ENCODE data around the gene APOM.

The APOM gene

DNA sequence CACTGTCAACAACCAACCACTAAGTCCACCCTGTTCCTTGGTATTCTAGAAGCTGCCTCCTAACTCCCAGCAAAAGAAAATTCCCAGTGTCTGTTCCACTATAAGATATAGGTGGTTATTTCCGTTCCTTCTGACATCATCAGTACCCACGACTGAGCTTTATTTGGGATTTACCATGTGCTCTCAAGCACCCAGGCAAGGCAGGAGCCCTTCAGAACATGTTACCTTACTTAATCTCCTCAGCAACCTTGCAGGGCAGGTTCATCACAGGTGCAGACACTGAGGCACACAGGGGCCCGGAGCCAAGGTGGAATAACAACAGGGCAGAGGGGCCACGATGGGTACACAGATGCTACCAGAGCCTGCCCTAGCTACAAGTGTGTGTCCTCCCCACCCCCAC lies 36.7 kb downstream of the APOM start:
- Histone ChIP-seq H3K9ac (ENCODE audit: low read length) (no peak overlapping the region), H3K4me3 (ENCODE audit: low read length) (no peak overlapping the region), H3K27me3 (ENCODE audit: control insufficient read depth, insufficient read depth, low read length) (no peaks in the 10 kb centered on the region), H3K36me3 (ENCODE audit: control insufficient read depth, insufficient read depth, low read length) (peaks cover 24% of the 10 kb centered on the region), H3K4me1 (ENCODE audit: control insufficient read depth, insufficient read depth, low read length) (peaks cover 21% of the 10 kb centered on the region), H3K9me3 (ENCODE audit: control insufficient read depth, low read length) (no peaks in the 10 kb centered on the region)

DNA sequence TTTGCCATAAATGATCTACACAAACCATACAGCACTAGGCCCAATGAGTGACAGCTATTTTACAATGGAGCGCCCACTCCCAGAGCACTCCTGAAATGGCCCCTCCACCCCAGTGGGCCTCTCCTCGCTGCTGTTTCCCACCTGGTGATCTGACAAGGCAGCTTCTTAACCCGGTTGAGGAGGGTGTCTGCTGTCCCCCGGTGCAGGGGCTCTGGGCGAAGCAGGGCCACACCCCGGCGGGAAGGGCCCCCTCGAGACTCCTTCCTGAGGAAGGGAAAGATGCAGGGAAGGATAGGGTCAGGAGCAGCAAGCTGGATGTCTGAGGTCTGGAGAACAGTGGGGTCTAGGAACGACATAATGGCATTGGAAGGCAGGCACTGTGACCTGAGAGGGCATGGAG lies 37.2 kb downstream of the APOM start:
- Histone ChIP-seq H3K4me3 (ENCODE audit: low read length) (no peak overlapping the region), H3K36me3 (ENCODE audit: control insufficient read depth, insufficient read depth, low read length) (peaks cover 23% of the 10 kb centered on the region), H3K9ac (ENCODE audit: low read length) (no peak overlapping the region), H3K27me3 (ENCODE audit: control insufficient read depth, insufficient read depth, low read length) (no peaks in the 10 kb centered on the region), H3K4me1 (ENCODE audit: control insufficient read depth, insufficient read depth, low read length) (peaks cover 21% of the 10 kb centered on the region), H3K9me3 (ENCODE audit: control insufficient read depth, low read length) (no peaks in the 10 kb centered on the region)

DNA sequence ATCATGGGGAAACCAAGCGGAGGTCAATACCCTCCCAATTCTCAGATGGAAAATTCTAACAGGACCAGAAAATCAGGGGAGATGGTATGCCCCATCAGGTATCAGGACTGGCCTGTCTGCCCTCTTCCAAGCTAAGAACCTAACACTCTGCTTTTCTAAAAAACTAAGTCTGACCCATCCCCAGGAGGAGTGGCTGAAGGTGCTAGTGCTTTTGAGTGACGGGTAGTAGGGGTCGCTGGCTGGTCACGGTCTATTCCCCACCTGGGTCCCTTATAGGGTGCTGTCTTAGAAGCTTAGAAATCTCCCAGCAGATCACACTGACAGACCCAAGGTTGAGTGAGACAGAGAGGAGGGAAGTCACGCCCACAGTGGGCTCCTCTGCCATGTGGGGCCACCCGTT lies 37.8 kb downstream of the APOM start:
- H3K36me3 ChIP-seq (ENCODE audit: control insufficient read depth, insufficient read depth, low read length) = peaks cover 16% of the 10 kb centered on the region
- H3K4me1 ChIP-seq (ENCODE audit: control insufficient read depth, insufficient read depth, low read length) = peaks cover 21% of the 10 kb centered on the region
- H3K9me3 ChIP-seq (ENCODE audit: control insufficient read depth, low read length) = no peaks in the 10 kb centered on the region
- H3K4me3 ChIP-seq (ENCODE audit: low read length) = no peak overlapping the region
- H3K9ac ChIP-seq (ENCODE audit: low read length) = no peak overlapping the region
- no peaks in the 10 kb centered on the region for H3K27me3 ChIP-seq (ENCODE audit: control insufficient read depth, insufficient read depth, low read length)

DNA sequence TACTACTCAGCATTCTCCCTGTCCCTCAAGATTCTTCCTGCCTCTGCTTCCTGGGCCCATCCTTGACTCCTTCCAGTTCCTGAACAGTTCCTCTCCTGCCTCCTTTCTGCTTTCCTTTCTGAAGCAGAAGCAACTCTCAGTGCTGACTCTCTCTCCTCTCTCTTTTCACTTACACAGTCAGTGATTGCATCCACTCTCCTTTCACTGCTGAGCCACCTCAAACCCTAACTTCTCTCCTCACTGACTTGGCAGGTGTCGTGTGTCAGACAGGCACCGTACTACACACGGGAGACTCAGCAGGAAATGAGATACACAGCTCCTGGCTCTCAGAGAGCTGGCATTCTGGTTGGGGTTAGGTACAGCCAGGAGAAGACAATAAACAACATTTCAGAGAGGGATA lies 41.9 kb downstream of the APOM start:
- Histone ChIP-seq H3K27me3 (ENCODE audit: control insufficient read depth, insufficient read depth, low read length) (no peaks in the 10 kb centered on the region), H3K9ac (ENCODE audit: low read length) (no peak overlapping the region), H3K9me3 (ENCODE audit: control insufficient read depth, low read length) (no peaks in the 10 kb centered on the region), H3K36me3 (ENCODE audit: control insufficient read depth, insufficient read depth, low read length) (no peaks in the 10 kb centered on the region), H3K4me1 (ENCODE audit: control insufficient read depth, insufficient read depth, low read length) (peaks cover 11% of the 10 kb centered on the region), H3K4me3 (ENCODE audit: low read length) (no peak overlapping the region)

DNA sequence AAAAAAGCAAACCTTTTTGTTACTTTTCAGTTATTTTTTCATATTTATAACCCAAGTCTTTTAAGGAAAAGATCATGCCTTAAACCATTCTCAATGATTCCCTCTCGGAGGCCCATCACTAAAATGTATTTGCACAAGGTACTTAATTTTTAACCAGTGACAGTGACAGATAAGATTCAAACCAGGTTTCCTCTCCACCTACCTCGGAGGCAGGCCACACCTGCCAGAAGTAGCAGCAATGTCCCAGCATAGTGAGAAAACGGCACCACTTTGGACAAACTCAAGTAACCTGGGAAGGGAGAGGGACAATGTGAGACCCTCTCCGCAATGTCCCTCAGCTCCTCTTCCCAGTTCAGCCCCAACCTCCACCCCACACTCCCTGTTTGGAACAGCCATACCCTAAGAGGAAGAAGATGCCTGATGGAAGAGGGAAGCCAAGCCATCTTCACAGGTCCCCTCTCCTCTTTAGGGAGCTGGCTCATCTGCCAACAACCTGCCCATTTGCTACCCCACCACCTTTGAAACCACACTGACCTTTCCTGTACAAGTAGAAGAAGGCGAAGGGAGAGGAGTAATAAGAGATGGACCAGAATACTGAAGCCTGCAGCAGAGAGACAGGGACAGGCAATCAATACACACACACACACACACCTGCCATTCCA lies 45.2 kb downstream of the APOM start:
- no peaks in the 10 kb centered on the region for H3K36me3 ChIP-seq (ENCODE audit: control insufficient read depth, insufficient read depth, low read length)
- H3K27me3 ChIP-seq (ENCODE audit: control insufficient read depth, insufficient read depth, low read length) = no peaks in the 10 kb centered on the region
- peaks cover 18% of the 10 kb centered on the region for H3K4me1 ChIP-seq (ENCODE audit: control insufficient read depth, insufficient read depth, low read length)
- H3K4me3 ChIP-seq (ENCODE audit: low read length) = no peak overlapping the region
- H3K9ac ChIP-seq (ENCODE audit: low read length) = no peak overlapping the region
- no peaks in the 10 kb centered on the region for H3K9me3 ChIP-seq (ENCODE audit: control insufficient read depth, low read length)

DNA sequence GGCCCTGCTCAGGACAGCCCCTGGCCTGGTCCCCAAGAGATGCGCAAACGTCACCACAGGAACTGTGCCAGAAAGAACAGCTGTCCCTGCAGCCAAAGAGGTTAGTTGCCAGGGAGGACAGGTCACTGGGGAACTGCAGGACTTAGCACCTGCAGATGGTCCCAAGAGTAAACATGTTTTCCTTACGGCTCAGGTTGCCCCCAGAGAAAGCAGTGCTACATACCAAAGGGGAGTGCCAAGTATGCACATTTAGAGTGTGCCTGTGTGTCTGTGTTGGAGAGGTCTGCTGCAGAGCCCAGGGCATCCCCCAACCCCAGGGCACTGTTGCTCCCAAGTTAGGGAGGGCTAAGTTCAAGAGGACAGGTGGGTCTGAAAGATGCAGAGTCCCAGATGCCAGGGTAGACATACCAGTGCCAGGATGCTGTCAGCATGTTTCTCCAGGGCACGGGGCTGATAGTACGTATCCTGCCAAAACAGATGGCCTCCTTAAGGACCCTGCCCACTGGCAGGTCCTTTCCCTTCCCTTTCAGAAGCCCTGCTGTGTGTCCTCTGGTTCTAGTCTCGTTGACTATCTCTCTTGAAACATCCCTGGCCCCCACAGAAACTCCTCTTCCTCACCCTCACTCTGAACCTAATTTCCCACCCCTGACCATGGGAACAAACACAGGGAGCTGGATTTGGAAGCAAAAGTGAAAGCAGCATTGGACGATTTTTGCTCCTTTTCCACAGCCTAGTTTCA lies 46.1 kb downstream of the APOM start:
- Histone ChIP-seq H3K4me3 (ENCODE audit: low read length) (peak overlapping the region; percentile 47), H3K27me3 (ENCODE audit: control insufficient read depth, insufficient read depth, low read length) (no peaks in the 10 kb centered on the region), H3K4me1 (ENCODE audit: control insufficient read depth, insufficient read depth, low read length) (peaks cover 18% of the 10 kb centered on the region), H3K9me3 (ENCODE audit: control insufficient read depth, low read length) (no peaks in the 10 kb centered on the region), H3K36me3 (ENCODE audit: control insufficient read depth, insufficient read depth, low read length) (no peaks in the 10 kb centered on the region), H3K9ac (ENCODE audit: low read length) (peak overlapping the region; percentile 82)

DNA sequence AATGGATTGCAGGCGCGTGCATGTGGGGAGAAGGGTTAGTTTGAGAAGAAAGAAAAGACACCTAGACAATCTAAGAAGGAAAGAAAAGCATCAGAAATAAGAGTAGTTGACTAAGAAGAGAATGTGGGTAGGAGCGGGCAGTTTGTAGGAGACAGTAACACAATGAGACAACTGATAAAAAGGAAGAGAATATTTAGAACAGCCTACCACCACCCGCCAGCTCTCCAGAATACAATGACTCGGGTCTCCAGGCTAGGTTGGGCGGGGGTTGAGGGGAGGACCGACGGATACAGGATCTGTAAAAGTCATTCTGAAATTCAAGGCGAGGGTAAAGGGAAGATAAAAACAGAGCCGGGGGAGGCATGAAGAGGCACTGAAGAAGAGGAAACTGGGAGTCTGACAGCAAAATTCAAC lies 46.7 kb downstream of the APOM start:
- no peaks in the 10 kb centered on the region for H3K9me3 ChIP-seq (ENCODE audit: control insufficient read depth, low read length)
- peak overlapping the region; percentile 47 for H3K4me3 ChIP-seq (ENCODE audit: low read length)
- peaks cover 18% of the 10 kb centered on the region for H3K4me1 ChIP-seq (ENCODE audit: control insufficient read depth, insufficient read depth, low read length)
- peak overlapping the region; percentile 82 for H3K9ac ChIP-seq (ENCODE audit: low read length)
- no peaks in the 10 kb centered on the region for H3K27me3 ChIP-seq (ENCODE audit: control insufficient read depth, insufficient read depth, low read length)
- no peaks in the 10 kb centered on the region for H3K36me3 ChIP-seq (ENCODE audit: control insufficient read depth, insufficient read depth, low read length)

DNA sequence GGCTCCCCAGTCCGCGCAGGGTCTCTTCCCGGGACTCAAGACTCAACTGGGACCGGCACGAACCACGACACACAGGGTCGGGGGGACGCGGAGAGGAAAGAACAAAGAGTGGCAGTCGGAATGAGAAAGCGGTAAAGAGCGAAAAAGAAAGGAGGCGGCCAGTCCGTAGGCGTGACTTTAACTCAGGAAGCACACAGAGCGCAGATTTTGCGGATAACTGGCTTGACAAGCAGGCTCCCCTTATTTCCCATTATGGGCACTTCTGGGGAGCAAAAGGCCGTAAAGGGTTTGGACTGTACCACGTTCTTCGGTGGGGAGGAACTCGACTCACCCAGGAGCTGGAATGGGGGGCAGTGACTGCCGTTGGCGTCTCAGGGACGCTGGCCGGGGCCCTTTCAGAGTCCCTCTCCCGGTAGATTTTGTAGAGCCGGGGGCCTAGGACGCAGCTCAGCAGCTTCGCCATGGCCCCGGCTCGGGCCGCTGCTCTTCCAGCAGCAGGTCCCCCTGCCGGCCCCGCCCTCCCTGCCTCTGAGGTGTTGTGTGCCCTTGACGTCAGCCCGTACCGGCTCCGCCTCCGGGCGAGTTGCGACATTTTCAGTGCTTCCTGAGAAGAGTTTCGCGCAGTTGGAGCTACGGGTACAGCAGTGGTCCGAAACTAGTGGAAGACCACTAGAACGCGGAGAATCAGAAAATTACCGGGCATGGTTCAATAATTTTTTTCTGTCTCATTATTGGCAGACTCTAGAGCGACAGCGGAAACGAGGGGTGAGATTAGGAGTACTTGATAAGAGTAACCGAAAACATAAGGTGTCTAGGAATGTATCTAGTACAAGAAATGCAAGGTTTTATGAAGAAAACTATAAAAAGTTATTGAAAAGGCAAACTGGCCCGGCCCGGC lies 47.4 kb downstream of the APOM start, which contains the start of gene ABHD16A:
Gene ABHD16A, minus strand, starts transcription at position 506 of the 898 bp plus-strand sequence. Its CDS starts 43 bp downstream, at position 463.
- H3K36me3 ChIP-seq (ENCODE audit: control insufficient read depth, insufficient read depth, low read length) = no peaks in the 10 kb centered on the region
- no peaks in the 10 kb centered on the region for H3K27me3 ChIP-seq (ENCODE audit: control insufficient read depth, insufficient read depth, low read length)
- H3K9me3 ChIP-seq (ENCODE audit: control insufficient read depth, low read length) = no peaks in the 10 kb centered on the region
- H3K4me3 ChIP-seq (ENCODE audit: low read length) = peak within 1 kb of the TSS; percentile 47
- H3K4me1 ChIP-seq (ENCODE audit: control insufficient read depth, insufficient read depth, low read length) = peaks cover 18% of the 10 kb centered on the region
- H3K9ac ChIP-seq (ENCODE audit: low read length) = peak within 1 kb of the TSS; percentile 82

DNA sequence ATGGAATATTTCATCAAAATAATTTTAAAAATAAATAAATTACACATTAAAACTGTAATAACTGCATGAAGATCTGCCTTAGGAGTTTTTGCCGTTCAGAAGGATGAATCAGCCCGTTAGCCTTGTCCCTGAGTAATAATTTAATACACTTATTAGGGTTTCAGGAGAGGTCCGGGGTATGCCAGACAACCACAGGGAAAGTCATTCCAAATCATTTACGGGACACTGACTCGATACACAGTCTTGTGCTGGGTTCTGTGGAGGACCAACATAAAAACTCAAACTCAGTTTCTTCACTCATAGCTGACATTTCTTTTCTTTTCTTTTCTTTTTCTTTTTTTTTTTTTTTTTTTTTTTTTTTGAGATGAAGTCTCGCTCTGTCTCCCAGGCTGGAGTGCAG lies 50.2 kb downstream of the APOM start:
- H3K4me1 ChIP-seq (ENCODE audit: control insufficient read depth, insufficient read depth, low read length) = peaks cover 24% of the 10 kb centered on the region

DNA sequence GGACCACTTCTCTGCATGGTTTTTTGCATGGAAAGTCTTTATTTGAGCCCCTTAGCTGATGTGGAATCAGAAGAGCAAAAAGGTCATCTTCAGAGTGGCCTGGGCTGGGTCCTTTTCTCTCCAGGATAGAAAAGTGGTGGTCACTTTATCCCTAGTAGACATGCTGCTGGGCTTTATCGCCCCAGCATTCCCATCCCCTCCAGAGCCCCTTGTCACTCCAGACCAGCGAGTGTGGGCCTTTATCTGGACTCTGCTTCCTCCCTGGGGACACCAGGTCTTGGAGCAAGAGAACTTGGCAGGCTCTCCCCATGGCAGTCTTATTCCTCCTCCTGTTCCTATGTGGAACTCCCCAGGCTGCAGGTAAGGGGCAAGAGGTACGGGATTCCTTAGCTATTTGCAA lies 50.9 kb downstream of the APOM start, which contains the start of gene LY6G6F:
Gene LY6G6F, plus strand, starts transcription at position 268 of the 400 bp plus-strand sequence. Its CDS starts 41 bp downstream, at position 309.
- Histone ChIP-seq H3K4me3 (ENCODE audit: low read length) (no peak within 1 kb of the TSS), H3K36me3 (ENCODE audit: control insufficient read depth, insufficient read depth, low read length) (no peaks in the 10 kb centered on the region), H3K4me1 (ENCODE audit: control insufficient read depth, insufficient read depth, low read length) (peaks cover 26% of the 10 kb centered on the region), H3K9me3 (ENCODE audit: control insufficient read depth, low read length) (no peaks in the 10 kb centered on the region), H3K9ac (ENCODE audit: low read length) (no peak within 1 kb of the TSS), H3K27me3 (ENCODE audit: control insufficient read depth, insufficient read depth, low read length) (no peaks in the 10 kb centered on the region)

More for the DNA sequence above, 50.2 kb downstream of the APOM start:
- H3K4me3 ChIP-seq (ENCODE audit: low read length) = no peak overlapping the region
- no peaks in the 10 kb centered on the region for H3K36me3 ChIP-seq (ENCODE audit: control insufficient read depth, insufficient read depth, low read length)
- no peaks in the 10 kb centered on the region for H3K27me3 ChIP-seq (ENCODE audit: control insufficient read depth, insufficient read depth, low read length)
- H3K9ac ChIP-seq (ENCODE audit: low read length) = no peak overlapping the region
- no peaks in the 10 kb centered on the region for H3K9me3 ChIP-seq (ENCODE audit: control insufficient read depth, low read length)

DNA sequence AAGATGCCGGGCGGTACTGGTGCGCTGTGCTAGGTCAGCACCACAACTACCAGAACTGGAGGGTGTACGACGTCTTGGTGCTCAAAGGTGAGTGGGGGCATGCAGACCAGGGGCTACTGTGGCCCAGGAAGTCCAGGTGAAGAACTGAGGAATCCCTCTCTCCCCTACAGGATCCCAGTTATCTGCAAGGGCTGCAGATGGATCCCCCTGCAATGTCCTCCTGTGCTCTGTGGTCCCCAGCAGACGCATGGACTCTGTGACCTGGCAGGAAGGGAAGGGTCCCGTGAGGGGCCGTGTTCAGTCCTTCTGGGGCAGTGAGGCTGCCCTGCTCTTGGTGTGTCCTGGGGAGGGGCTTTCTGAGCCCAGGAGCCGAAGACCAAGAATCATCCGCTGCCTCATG lies 52.0 kb downstream of the APOM start:
- Histone ChIP-seq H3K9ac (ENCODE audit: low read length) (no peak overlapping the region), H3K9me3 (ENCODE audit: control insufficient read depth, low read length) (no peaks in the 10 kb centered on the region), H3K36me3 (ENCODE audit: control insufficient read depth, insufficient read depth, low read length) (no peaks in the 10 kb centered on the region), H3K4me1 (ENCODE audit: control insufficient read depth, insufficient read depth, low read length) (peaks cover 25% of the 10 kb centered on the region), H3K27me3 (ENCODE audit: control insufficient read depth, insufficient read depth, low read length) (no peaks in the 10 kb centered on the region), H3K4me3 (ENCODE audit: low read length) (no peak overlapping the region)

Measured in mucosa of stomach (tissue), 1 donor.